Inferior parietal cortex (tissue), 1 donor: Measurements from ENCODE around the gene OGFR.
A peak's percentile ranks its signal among the peaks of the same experiment; 100 is the strongest.

Source experiments
- DNase-seq: peaks from one replicate; pipeline ENCODE4 v3.0.0-alpha.2; 2016; ENCODE audit errors: extremely low spot score

The OGFR gene

GRCh38 chr20:62815066-62815991, 10.7 kb downstream of the OGFR start:
- DNase-seq = no peak

GRCh38 chr20:62816031-62816883, 11.6 kb downstream of the OGFR start:
- DNase-seq = no peak

GRCh38 chr20:62816884-62817873, 12.5 kb downstream of the OGFR start, which contains the start of gene COL9A3:
COL9A3 (plus strand) TSS chr20:62817050; CDS start chr20:62817065, 15 bp downstream.
- peak; percentile 55 for DNase-seq

GRCh38 chr20:62817975-62818591, 13.4 kb downstream of the OGFR start:
- no peak for DNase-seq

GRCh38 chr20:62818592-62819493, 14.2 kb downstream of the OGFR start:
- DNase-seq = no peak

GRCh38 chr20:62819494-62820174, 15.0 kb downstream of the OGFR start:
- no peak for DNase-seq

GRCh38 chr20:62820208-62820961, 15.8 kb downstream of the OGFR start:
- no peak for DNase-seq

- no peak for DNase-seq
Measured at GRCh38 chr20:62820962-62821725, 16.5 kb downstream of the OGFR start.

GRCh38 chr20:62821726-62822210, 17.1 kb downstream of the OGFR start:
- no peak for DNase-seq

GRCh38 chr20:62822239-62822787, 17.7 kb downstream of the OGFR start:
- DNase-seq = no peak

GRCh38 chr20:62822788-62823651, 18.4 kb downstream of the OGFR start:
- DNase-seq = no peak

GRCh38 chr20:62823688-62824475, 19.2 kb downstream of the OGFR start:
- no peak for DNase-seq

- no peak for DNase-seq
Measured at GRCh38 chr20:62824476-62825332, 20.1 kb downstream of the OGFR start.

- DNase-seq = no peak
Measured at GRCh38 chr20:62825333-62825985, 20.8 kb downstream of the OGFR start.
